Measurements from ENCODE around the gene LTBP3. TPM values are rescaled to one million over a fixed set of nuclear protein-coding genes. Genes with fewer than 3 reads are reported as not detected.

LTBP3 gene
- total and polyA plus RNA-seq, 9 of the 15 experiments (the other 6 are each of a cell fraction or from before 2014, with no cell fraction given): 0.06 to 20.5 (median 4.8) TPM

GRCh38 chr11:65497141-65498041 is 60.8 kb downstream of the LTBP3 start (continued):
- TF ChIP-seq GTF3C2 (IDR thresholded peaks at IDR 0.05; ENCODE audit: borderline replicate concordance, extremely low read depth, insufficient read length) (no peak), TAL1 (IDR thresholded peaks at IDR 0.05) (peak; percentile 53; the same call in 1 of the 2 replicates), NEUROD1 (IDR thresholded peaks at IDR 0.05; ENCODE audit: borderline replicate concordance, low read depth, low read length, partially characterized antibody) (peak; percentile 97), CHD1 (IDR thresholded peaks at IDR 0.05; ENCODE audit: low read length) (no peak), ETV1 (tag; conservative IDR thresholded peaks at IDR 0.05; ENCODE audit: low read depth) (peak; percentile 24), ZNF184 (CRISPR knock-in tag; IDR thresholded peaks at IDR 0.05) (no peak), HEY1 (CRISPR knock-in tag; IDR thresholded peaks at IDR 0.05; ENCODE audit: borderline replicate concordance) (no peak), ZBTB12 (CRISPR knock-in tag; IDR thresholded peaks at IDR 0.05) (peak; percentile 43; the same call in 1 of the 2 replicates), ZNF311 (CRISPR knock-in tag; IDR thresholded peaks at IDR 0.05) (no peak), REST (IDR thresholded peaks at IDR 0.05; ENCODE audit: borderline replicate concordance) (peak; percentile 100), REST (CRISPR knock-in tag; IDR thresholded peaks at IDR 0.05; ENCODE audit: low read depth) (0 out of 2 replicates have a peak, but pooled peaks have one; percentile 23), MAFG (tag; conservative IDR thresholded peaks at IDR 0.05) (0 out of 2 replicates have a peak, but pooled peaks have one; percentile 19), JUND (IDR thresholded peaks at IDR 0.05; ENCODE audit: borderline replicate concordance, low read depth, low read length) (peak; percentile 72; the same call in 1 of the 2 replicates), JUND (tag; IDR thresholded peaks at IDR 0.05; ENCODE audit: borderline replicate concordance, low read depth, low read length) (no peak)
